Activated naive CD8-positive, alpha-beta T cell treated with anti-CD3 and anti-CD28 coated beads, Interleukin-2, amount 50 U/mL, for 16 hours (primary cell): ENCODE data around the gene MGLL.
"Not testable (repeated sequence)": the region's sequence is repeated elsewhere in the genome, so short reads cannot be mapped to it uniquely, and the experiment has no call there.

ENCODE experiments used
- DNase-seq: peaks from one replicate; pipeline ENCODE4 v3.0.0-alpha.2; 2020; ENCODE audit warnings: low read depth, low spot score

The MGLL gene

DNA sequence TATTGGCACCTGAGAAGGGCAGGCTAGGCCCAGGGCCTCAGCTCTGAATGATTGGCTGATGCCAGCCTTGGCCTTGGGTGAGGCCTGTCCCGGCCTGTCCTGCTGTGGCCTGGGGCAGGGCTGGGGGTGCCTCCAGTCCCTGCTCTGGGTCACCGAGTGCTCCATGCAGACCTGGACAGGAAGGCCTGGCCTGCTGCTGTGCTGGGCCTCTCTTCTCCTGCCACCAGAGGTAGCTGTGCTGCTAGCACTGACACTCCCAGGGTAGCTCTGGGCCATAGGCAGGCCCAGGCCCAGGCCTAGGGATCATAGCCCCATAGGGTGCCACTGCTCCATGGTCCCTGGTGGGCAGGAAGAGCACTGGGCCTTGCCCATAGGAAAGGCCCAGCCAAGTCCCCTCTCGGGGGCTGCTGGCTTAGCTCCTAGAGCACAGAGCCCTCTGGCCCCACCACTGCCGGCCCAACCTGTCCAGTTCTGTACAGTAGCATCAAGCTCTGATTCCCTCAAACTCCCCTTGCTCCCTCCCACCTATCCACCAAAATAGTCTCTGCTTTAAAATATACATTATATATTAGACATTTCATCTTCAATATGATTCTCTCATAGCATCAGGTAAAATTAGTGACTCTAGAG lies 131.4 kb downstream of the MGLL start:
- DNase-seq: no peak

DNA sequence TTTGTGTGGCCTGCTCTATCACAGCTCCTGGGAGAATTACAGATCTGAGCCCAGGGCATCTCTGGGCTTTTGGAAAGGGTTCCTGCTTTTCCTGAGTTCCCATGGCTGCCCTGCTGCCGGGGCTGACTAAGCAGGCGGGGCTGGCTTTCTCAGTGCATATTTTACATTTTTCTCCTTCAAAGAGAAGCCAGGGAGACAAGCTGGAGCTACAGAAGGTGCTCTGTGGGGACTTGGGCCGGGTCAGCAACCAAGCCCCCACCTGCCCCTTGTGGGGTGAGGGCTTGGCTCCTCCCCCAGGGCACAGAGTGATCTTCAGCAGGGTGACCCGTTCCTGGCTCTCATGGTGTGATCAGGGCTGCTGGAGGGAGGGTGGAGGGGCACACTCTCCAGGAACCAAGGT lies 132.2 kb downstream of the MGLL start:
- no peak for DNase-seq

DNA sequence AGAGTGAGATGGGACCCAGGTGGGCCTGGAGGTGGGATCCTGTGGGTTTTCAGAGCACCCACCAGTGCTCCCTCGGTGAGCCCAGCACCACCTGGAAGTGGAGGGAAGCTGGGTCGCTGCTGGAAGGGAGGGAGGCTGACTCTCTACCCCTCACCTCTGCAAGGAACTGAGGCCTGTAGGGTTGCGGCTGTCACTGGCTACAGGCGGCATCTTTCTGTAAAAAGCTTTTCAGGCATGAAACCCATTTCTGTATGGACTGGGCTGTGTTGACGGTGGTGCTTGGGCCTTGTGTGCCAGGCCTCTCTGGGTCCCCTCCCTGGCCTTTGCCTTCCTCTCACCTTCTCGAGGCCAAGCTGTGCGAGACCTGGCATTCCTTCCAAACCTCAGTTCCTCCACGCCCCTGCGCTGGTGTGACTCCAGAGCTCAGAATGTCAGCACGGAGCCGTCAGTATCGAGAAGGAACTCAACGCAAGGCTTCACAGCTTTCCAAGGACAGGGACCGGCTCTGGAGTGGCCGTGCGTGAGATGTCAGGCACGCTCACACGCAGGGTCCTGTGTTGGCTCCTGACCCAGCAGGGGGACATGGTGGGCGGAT lies 133.0 kb downstream of the MGLL start:
- DNase-seq: no peak

DNA sequence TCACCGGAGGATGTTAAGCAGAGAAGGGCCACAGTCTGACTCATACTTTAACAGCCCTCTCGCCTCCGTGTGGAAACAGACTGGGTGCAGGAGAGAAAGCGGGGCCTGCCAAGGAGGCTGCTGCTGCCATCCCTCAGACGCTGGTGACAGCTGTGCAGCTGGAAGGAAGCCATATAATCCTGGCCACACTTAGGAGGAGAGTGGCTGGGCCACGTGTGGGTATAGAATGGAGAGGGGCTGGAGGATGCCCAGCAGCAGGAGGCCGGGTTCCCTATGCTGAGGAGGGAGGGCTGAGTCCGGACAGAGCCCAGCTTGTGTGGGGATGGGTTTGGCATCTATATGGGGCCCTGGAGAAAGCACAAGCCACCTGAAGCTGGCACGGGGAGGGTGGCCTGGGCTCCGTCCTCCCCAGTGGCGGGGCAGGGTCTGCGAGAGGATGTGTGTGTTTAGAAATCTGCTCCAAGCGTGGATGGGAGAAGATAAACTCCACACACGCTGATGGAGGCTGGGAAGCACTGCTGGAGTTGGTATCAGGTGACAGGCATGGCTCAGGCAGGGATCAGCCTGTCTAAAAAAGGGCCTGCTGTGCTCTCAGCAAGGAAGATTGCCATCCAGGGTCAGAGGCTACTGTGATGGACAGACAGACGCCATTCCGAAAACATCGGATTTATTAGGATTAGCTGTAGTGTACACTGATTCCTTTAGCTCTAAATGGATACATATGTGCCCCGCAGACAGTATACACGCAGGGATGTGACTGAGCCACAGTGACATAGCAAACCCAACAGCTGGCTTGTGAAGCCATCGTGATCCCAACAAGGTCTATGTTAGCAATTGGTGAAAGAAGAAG lies 133.7 kb downstream of the MGLL start:
- no peak for DNase-seq

DNA sequence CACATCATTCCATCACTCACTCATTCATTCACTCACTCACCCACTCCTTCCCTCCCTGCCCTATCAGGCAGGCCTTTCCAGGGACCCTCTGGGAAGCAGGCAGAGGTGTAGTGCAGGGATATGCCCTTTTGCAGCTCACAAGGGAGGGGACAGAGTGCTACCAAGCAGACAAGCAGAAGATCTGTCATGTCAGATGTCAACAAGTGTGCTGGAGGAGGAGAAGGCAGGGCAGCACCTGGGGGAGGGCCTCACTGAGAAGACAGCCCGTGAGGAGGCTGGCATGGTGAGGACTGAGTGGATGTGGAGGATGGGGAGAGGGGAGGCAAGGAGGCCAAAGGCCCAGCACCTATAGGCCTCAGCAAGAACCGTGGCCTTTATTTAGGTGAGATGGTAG lies 134.3 kb downstream of the MGLL start:
- DNase-seq: no peak

DNA sequence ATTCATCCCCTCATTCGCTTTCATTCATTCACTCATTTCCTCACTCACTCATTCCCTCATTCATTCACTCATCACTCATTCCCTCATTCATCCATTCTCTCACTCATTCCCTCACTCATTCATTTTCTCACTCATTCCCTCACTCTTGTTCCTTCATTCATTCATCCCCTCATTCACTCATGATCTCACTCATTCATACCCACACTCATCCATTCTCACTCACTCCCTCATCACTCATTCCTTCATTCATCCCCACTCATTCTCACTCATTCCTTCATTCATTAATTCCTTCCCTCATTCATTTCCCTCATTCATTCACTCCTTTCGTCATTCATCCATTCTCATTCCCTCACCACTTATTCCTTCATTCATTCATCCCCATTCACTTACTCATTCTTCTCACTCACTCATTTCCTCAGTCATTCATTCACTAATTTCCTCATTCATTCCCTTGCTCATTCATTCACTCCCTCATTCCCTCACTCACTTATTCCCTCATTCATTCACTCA lies 135.0 kb downstream of the MGLL start:
- DNase-seq: no peak

DNA sequence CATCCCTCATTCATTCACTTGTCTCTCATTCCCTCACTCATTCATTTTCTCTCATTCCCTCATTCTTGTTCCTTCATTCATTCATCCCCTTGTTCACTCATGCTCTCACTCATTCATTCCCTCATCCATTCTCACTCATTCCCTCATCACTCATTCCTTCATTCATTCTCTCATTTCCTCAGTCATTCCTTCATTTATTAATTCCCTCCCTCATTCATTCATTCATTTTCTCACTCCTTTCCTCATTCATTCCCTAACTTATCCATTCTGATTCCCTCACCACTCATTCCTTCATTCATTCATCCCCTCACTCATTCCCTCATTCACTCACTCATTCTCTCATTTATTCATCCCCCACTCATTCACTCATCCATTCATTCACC lies 135.8 kb downstream of the MGLL start:
- no peak for DNase-seq

DNA sequence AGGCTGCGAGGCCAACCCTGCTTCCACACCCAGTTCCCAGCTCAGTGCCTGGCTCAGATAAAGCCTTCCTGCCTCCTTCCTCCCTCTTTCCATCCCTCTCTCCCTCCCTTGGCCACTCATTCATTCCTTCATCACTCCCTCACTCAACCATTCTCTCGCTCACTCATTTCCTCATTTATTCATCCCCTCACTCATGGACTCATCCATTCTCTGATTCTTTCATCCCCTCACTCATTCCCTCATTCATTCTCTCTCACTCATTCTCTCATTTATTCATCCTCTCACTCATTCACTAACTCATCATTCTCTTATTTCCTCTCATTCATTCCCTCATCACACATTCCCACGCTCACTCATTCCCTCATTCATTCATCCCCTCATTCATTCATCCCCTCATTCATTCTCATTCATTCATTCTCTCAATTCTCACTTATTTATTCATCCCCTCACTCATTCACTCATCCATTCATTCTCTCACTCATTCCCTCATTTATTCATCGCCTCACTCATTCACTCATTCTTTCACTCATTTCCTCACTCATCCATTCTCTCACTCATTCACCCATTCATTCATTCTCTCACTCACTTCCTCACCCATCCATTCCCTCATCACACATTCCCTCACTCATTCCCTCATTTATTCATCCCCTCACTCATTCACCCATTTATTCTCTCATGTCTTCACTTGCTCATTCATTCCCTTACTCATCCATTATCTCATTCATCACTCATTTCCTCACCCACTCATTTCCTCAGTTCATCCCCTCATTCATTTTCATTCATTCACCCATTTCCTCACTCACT lies 136.4 kb downstream of the MGLL start:
- DNase-seq: no peak

DNA sequence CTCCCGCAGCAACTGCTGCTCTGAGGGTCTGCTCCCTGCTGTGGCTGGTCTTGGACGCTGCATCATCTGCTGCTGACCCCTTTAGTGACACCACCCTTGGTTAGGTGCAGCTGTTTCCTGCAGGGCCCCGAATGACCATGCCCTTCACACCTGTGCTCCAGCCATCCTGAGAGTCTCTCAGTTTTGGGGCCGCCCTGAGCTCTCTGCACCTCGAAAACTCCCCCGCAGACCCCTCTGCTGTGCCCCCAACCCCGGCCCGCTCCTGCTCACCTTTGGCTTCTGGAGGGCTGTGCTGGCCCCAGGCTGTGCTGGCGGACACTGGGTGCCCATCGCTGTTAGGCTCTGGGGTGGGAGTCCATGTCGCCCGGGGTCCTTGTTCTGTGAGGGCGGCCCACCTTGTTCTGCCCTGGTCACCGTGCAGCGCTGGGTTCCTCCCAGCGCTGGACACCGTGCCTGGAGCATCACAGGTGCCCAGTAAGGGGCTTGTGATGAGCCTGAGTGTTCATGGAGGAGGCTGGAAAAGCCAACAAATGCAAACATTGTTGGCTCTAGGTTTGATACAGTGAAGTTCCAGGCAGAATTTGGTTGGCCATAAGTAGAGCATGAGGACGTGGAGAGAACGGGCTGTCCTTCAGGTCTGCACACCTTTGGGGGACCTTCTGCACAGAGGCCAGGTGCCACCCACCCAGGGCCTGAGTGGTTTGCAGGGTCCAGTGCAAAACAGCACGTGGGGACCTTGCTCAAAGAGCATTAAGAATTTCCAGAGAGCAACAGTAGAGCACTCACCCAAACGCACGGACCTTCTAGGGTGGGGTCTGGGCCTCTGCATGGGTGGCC lies 137.2 kb downstream of the MGLL start:
- DNase-seq: no peak

DNA sequence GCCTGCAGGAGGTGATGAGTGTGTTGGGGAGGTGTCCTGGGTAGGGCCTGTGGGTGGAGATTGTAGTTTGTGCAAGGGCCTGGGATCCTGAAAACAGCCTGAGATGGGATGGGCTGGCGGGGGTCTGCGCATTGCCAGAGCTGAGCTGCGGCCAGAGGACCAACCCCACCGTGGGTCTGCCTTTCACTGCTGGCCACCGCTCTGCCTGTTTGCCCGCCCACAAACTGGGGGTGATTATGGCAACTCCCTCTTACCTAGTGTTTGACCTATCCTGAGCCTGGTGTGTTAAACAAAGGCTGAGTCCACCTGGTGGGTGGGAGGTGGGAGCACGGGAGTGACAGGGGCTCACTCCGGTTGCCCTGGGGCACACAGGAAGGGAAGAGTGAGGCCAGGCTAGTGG lies 139.8 kb downstream of the MGLL start:
- DNase-seq: no peak

DNA sequence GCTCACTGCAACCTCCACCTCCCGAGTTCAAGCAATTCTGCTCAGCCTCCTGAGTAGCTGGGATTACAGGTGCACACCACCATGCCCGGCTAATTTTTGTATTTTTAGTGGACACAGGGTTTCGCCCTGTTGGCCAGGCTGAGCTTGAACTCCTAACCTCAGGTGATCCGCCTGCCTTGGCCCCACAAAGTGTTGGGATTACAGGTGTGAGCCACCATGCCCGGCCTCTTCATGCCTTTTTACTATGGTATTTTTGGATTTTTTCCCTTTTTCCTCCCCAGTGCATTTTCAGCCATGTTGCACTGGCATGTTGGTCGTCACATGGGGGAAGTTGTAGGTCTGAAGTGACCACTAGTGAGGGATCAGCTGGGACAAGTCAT lies 140.2 kb downstream of the MGLL start:
- DNase-seq: not testable (repeated sequence)

DNA sequence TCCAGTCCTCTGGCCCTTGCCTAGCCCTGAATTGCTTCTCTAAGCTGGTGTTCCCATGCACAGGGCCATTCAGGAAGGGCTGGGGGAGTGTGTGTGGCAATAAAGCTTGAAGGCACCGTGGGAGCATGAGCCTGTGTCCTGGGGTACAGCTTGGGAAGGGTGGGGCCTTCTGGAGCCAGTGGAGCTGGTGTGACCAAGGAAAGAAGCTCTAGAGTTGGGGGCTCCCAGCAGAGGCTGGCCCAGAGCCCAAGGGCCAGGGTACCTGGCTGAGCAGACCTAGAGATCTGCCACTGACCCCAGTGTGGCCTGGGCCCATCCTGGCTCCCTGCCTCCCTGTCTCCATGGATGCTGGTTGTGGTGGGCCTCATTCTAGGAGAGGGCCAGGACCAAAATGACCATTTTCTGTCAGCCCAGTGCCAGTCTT lies 141.5 kb downstream of the MGLL start:
- DNase-seq: no peak

DNA sequence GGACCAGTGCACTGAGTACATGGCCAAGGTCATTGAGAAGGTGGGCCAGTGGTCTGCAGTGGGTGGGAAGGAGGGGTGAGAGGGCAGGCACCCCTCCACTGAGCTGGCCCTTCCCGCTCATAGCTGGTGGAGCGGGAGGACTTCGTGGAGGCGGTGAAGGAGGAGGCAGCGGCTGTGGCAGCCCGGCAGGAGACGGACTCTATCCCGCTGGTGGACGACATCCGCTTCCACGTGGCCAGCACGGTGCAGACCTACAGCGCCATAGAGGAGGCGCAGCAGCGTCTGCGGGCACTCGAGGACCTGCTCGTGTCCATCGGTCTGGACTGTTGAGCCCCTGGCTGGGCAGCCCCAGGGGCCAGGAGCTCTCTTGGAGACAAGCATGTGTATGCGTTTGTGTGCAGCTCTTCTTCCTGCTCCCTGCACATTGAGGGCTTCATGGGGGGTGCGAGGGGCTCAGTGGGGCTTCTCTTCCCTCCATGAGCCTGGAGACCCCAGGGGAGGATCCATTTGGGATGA lies 142.1 kb downstream of the MGLL start:
- no peak for DNase-seq

DNA sequence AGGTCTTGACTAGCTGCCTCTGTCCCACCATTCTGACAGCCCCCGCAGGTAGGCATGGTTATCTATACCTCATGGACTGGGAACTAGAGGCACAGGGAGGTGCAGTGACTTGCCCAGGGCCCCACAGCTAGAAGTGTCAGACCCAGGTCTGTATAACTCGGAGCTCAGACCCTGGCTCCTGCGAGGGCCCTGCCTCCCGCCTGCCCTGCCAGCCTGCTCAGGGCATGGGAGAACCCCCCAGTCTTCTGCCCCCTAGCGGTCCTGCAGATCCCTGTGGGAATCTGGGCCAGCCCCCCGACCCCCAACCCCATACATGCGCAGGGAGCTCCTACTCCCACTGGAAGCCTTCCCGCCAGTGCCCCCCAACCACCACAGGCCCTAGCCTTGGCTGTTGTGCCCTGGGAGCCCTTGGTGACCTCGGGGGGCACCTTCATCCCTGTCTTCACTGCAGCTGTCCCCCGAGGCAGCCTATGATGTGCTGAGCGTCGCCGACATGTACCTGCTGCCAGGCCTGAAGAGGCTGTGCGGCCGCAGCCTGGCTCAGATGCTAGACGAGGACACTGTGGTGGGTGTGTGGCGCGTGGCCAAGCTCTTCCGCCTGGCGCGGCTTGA lies 142.7 kb downstream of the MGLL start:
- no peak for DNase-seq

DNA sequence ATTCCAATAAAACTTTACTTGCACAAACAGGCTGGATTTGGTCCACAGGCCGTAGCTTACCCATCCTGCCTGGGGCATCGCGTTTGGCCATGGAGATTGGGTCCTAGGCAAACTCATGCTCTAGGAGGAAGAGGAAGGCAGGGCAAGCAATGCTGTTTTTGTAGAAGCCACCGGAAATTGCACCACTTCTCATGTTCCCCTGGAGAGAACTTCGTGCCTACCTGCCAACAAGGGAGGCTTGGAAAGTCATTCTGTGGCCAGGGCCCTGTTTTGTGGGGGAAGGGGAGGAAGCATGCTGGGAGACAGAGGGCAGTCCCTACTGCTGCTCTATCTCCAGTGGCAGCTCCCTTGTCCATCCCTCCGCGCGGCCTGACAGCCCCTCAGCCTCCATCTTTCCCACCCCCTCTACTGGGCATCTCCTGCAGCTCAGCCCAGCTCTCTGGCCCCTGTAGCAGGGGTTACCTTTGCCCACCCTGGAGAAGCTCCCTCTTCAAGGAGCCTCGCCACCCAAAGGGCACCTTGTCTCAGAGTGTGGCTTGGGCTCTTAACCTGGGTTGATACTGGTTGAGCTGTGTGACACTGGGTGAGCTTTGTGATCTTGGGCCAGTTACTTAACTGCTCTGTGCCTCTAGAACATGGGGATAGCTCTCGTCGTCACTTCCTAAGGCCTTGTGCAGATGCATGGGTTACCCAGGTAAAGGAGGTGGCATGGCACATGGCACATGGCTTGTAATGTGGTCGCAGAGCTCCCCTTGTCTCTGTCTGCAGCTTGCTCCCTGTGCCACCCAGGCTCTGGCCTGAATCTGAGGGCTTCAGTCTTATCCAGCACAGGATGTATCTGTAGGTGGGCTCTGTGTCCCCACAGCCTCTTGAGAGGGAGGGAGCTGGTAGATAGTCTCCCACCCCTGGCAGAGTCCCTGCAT lies 143.4 kb downstream of the MGLL start:
- no peak for DNase-seq

DNA sequence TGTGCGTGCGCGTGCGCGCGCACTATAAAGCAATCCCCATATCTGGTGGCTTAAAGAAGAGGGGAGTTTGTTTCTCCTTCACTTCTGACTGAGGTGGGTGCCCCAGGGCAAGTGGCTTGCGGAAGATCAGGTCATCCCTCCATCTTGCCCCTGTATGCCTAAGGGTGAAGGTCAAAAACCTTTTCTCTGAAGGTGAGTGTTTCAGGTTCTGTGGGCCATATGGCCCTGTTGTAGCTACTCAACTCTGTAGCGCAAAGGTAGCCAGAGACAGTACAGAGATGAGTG lies 144.1 kb downstream of the MGLL start:
- DNase-seq: no peak

DNA sequence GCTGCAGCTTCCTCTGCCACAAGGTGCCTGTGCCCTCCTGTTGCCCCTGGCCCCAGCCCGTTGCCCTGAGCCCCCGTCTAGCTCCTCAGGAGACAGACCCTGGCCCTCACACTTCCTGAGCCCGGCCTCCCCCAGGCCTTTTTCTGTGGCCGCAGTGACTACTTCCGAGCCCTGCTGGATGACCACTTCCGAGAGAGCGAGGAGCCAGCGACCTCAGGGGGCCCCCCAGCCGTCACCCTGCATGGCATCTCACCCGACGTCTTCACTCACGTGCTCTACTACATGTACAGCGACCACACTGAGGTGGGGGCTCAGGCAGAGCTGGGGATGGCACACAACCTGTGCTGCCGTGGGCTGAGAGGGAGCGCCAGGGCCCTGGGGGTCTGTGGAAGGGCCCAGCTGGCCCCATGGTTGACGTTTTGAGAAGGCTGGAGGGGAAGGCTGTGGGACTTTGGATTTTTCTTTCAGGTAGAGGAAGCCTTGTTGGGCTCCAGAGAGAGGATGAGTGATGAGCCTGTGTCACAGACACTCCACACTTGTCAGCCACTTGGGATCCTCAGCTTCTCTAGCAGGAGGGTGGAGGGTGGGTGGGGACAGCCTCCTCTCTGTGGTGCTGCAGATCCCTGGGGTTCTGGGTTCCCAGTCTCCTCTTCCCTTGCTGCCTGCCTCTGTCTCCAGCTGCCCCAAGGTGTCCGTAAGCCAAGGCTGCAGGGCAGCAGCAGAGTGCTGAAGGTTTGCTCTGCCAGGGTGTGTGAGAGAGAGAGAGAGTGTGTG lies 144.6 kb downstream of the MGLL start:
- no peak for DNase-seq

DNA sequence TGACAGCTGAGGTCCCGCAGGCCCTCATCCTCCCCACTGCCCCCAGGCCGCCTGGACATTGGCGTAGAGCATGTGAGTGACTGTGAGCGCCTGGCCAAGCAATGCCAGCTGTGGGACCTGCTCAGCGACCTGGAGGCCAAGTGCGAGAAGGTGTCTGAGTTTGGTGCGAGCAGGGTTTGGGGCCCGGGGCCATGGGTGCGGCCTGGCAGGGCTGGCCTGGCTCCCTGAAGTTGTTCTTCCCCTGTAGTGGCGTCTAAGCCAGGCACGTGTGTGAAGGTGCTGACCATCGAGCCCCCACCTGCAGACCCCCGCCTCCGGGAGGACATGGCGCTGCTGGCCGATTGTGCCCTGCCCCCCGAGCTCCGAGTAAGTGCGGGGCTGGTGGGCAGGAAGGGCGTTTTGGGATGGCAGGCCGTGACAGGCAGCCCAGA lies 145.4 kb downstream of the MGLL start:
- no peak for DNase-seq

DNA sequence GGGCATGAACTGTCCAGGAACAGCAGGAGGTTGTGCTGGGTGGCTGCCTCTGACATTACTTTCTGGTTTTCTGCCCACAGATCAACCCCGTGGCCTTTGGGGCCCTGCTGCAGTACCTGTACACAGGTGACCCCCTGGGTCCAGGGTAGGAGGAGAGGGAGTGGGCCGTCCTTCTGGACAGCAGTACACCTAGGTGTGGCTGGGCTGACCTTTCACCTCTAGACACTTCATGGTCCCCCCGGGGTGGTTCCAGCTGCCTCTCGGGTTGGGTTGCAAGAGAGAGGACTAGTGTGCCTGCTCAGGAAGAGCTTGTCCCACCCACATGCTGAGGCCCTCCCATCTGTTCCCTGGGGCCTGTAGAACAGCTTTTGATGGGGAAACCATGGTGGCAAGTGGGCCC lies 145.9 kb downstream of the MGLL start:
- DNase-seq: no peak
